ENCODE results near the gene ANKRD30B. TPM values are rescaled to one million over a fixed set of nuclear protein-coding genes. Genes with fewer than 3 reads are reported as not detected.
"Not testable (repeated sequence)": the region's sequence is repeated elsewhere in the genome, so short reads cannot be mapped to it uniquely, and the experiment has no call there.

Gene ANKRD30B
- not detected for total RNA-seq

GRCh38 chr18:14747513-14748474, at the start of gene ANKRD30B:
ANKRD30B (plus strand) TSS chr18:14748172; CDS start chr18:14748420, 248 bp downstream.
- no peak for DNase-seq

- not testable (repeated sequence) for DNase-seq
Observed at GRCh38 chr18:14701286-14702040, 46.5 kb upstream of the ANKRD30B start.

GRCh38 chr18:14709761-14710160, 38.2 kb upstream of the ANKRD30B start:
- DNase-seq: not testable (repeated sequence)

- DNase-seq: not testable (repeated sequence)
Observed at GRCh38 chr18:14721569-14721968, 26.4 kb upstream of the ANKRD30B start.

GRCh38 chr18:14739056-14739455, 8.9 kb upstream of the ANKRD30B start:
- not testable (repeated sequence) for DNase-seq

GRCh38 chr18:14746897-14747296, 1.1 kb upstream of the ANKRD30B start:
- DNase-seq: no peak

GRCh38 chr18:14748496-14748895, 524 bp downstream of the ANKRD30B start:
- no peak for DNase-seq

- DNase-seq: not testable (repeated sequence)
Observed at GRCh38 chr18:14763566-14763965, 15.6 kb downstream of the ANKRD30B start.

- no peak for DNase-seq
Observed at GRCh38 chr18:14767474-14767873, 19.5 kb downstream of the ANKRD30B start.

GRCh38 chr18:14768241-14768640, 20.3 kb downstream of the ANKRD30B start:
- no peak for DNase-seq

- DNase-seq: no peak
Observed at GRCh38 chr18:14769381-14769780, 21.4 kb downstream of the ANKRD30B start.

- no peak for DNase-seq
Observed at GRCh38 chr18:14776801-14777200, 28.8 kb downstream of the ANKRD30B start.

- DNase-seq: no peak
Observed at GRCh38 chr18:14781671-14782070, 33.7 kb downstream of the ANKRD30B start.

- no peak for DNase-seq
Observed at GRCh38 chr18:14784133-14784532, 36.2 kb downstream of the ANKRD30B start.

- not testable (repeated sequence) for DNase-seq
Observed at GRCh38 chr18:14796876-14797275, 48.9 kb downstream of the ANKRD30B start.

GRCh38 chr18:14797969-14798764, 50.2 kb downstream of the ANKRD30B start:
- not testable (repeated sequence) for DNase-seq

GRCh38 chr18:14811081-14811480, 63.1 kb downstream of the ANKRD30B start:
- DNase-seq: not testable (repeated sequence)

- not testable (repeated sequence) for DNase-seq
Observed at GRCh38 chr18:14826972-14827632, 79.1 kb downstream of the ANKRD30B start.

- DNase-seq: not testable (repeated sequence)
Observed at GRCh38 chr18:14841607-14842006, 93.6 kb downstream of the ANKRD30B start.

- not testable (repeated sequence) for DNase-seq
Observed at GRCh38 chr18:14851533-14851932, 103.6 kb downstream of the ANKRD30B start.

- DNase-seq: not testable (repeated sequence)
Observed at GRCh38 chr18:14855634-14856033, 107.7 kb downstream of the ANKRD30B start.

GRCh38 chr18:14856256-14856655, 108.3 kb downstream of the ANKRD30B start:
- DNase-seq: not testable (repeated sequence)

Data from effector CD4-positive, alpha-beta T cell (primary cell).